ENCODE results near the gene TSC1.
"Not testable (repeated sequence)": the region's sequence is repeated elsewhere in the genome, so short reads cannot be mapped to it uniquely, and the experiment has no call there.

TSC1 gene

GRCh38 chr9:132944294-132945185 lies at the start of gene TSC1:
Gene TSC1, minus strand, starts transcription at chr9:132944616. Its CDS starts 15,744 bp downstream, at chr9:132928872.
- peak; percentile 96 to 98 for DNase-seq

- no peak for DNase-seq
Observed at GRCh38 chr9:132993511-132993939, 49.1 kb upstream of the TSC1 start.

- DNase-seq = no peak
Observed at GRCh38 chr9:132991351-132992300, 47.2 kb upstream of the TSC1 start.

- no peak for DNase-seq
Observed at GRCh38 chr9:132990781-132991180, 46.4 kb upstream of the TSC1 start.

GRCh38 chr9:132989998-132990557 lies 45.7 kb upstream of the TSC1 start:
- not testable (repeated sequence) for DNase-seq

- DNase-seq = no peak
Observed at GRCh38 chr9:132989414-132989996, 45.1 kb upstream of the TSC1 start.

GRCh38 chr9:132989014-132989310 lies 44.5 kb upstream of the TSC1 start:
- DNase-seq = no peak

- DNase-seq = no peak
Observed at GRCh38 chr9:132988244-132989013, 44.0 kb upstream of the TSC1 start.

GRCh38 chr9:132986640-132987620 lies 42.5 kb upstream of the TSC1 start:
- DNase-seq = no peak

GRCh38 chr9:132986114-132986513 lies 41.7 kb upstream of the TSC1 start:
- DNase-seq = no peak

- DNase-seq = no peak
Observed at GRCh38 chr9:132985489-132985888, 41.1 kb upstream of the TSC1 start.

GRCh38 chr9:132985071-132985350 lies 40.6 kb upstream of the TSC1 start:
- no peak for DNase-seq

- DNase-seq = no peak
Observed at GRCh38 chr9:132984202-132985070, 40.0 kb upstream of the TSC1 start.

GRCh38 chr9:132983491-132984201 lies 39.2 kb upstream of the TSC1 start:
- no peak for DNase-seq

GRCh38 chr9:132982458-132982857 lies 38.0 kb upstream of the TSC1 start:
- DNase-seq = no peak

- DNase-seq = no peak
Observed at GRCh38 chr9:132980157-132980556, 35.7 kb upstream of the TSC1 start.

GRCh38 chr9:132978451-132979131 lies 34.2 kb upstream of the TSC1 start, which contains the start of gene GFI1B:
Gene GFI1B, plus strand, starts transcription at chr9:132978694. Its CDS starts 7,985 bp downstream, at chr9:132986679.
- DNase-seq = no peak

GRCh38 chr9:132978112-132978450 lies 33.7 kb upstream of the TSC1 start:
- DNase-seq = no peak

- DNase-seq = no peak
Observed at GRCh38 chr9:132976571-132976970, 32.2 kb upstream of the TSC1 start.
